GM23248 (cell line): Measurements from ENCODE around the gene CCBE1. TPM values are rescaled to one million over a fixed set of nuclear protein-coding genes. Genes with fewer than 3 reads are reported as not detected.
A peak's percentile ranks its signal among the peaks of the same experiment; 100 is the strongest.

Experiments used
- DNase-seq: peaks from one replicate; pipeline ENCODE4 v3.0.0-alpha.2; 2015
- H2AFZ ChIP-seq: fragments of 200-600 bp; sonication (generic); 2 replicates; pipeline ENCODE4 v1.6.1; 2016; ENCODE audit warnings: antibody characterized with exemption
- H3F3A ChIP-seq: fragments of 200-600 bp; sonication (generic); 2 replicates; pipeline ENCODE4 v1.6.1; 2016; ENCODE audit warnings: mild to moderate bottlenecking, antibody characterized with exemption, mixed run types; ENCODE audit not compliant: insufficient read depth
- H3K27ac ChIP-seq: fragments of 200-600 bp; sonication (generic); 2 replicates; pipeline ENCODE4 v1.5.1; 2016; ENCODE audit warnings: mild to moderate bottlenecking
- H3K27me3 ChIP-seq: fragments of 200-600 bp; sonication (generic); replicated peaks from 2 replicates; pipeline ENCODE4 v1.6.1; 2016; ENCODE audit warnings: mild to moderate bottlenecking; ENCODE audit not compliant: insufficient read depth
- H3K36me3 ChIP-seq: fragments of 200-600 bp; sonication (generic); 2 replicates; pipeline ENCODE4 v1.6.1; 2016; ENCODE audit warnings: low read depth, mild to moderate bottlenecking
- H3K4me1 ChIP-seq: fragments of 200-600 bp; sonication (generic); 2 replicates; pipeline ENCODE4 v1.6.1; 2016; ENCODE audit warnings: mild to moderate bottlenecking; ENCODE audit not compliant: insufficient read depth
- H3K4me2 ChIP-seq: fragments of 200-600 bp; sonication (generic); one replicate; pipeline ENCODE4 v1.6.1; 2016; ENCODE audit warnings: mild to moderate bottlenecking; ENCODE audit not compliant: unreplicated experiment
- H3K4me3 ChIP-seq: fragments of 200-600 bp; sonication (generic); 2 replicates; pipeline ENCODE4 v1.5.1; 2016; ENCODE audit warnings: mild to moderate bottlenecking
- H3K79me2 ChIP-seq: fragments of 200-600 bp; sonication (generic); 2 replicates; pipeline ENCODE4 v1.6.1; 2016; ENCODE audit warnings: mild to moderate bottlenecking; ENCODE audit not compliant: insufficient read depth
- H3K9ac ChIP-seq: fragments of 200-600 bp; sonication (generic); 2 replicates; pipeline ENCODE4 v1.6.1; 2016; ENCODE audit warnings: mild to moderate bottlenecking
- H3K9me2 ChIP-seq: fragments of 200-600 bp; sonication (generic); 2 replicates; pipeline ENCODE4 v1.6.1; 2016; ENCODE audit warnings: mixed run types, mild to moderate bottlenecking, moderate library complexity; ENCODE audit not compliant: insufficient read depth
- H3K9me3 ChIP-seq: fragments of 200-600 bp; sonication (generic); one replicate; pipeline ENCODE4 v1.6.1; 2017; ENCODE audit warnings: low read depth
- H4K20me1 ChIP-seq: fragments of 200-600 bp; sonication (generic); 2 replicates; pipeline ENCODE4 v1.6.0; 2016; ENCODE audit not compliant: insufficient read depth
- EZH2 ChIP-seq: fragments of 200-600 bp; sonication (generic); IDR thresholded peaks from 2 replicates; pipeline ENCODE4 v1.6.1; 2018; ENCODE audit warnings: antibody characterized with exemption, mild to moderate bottlenecking; ENCODE audit not compliant: insufficient read depth, poor library complexity, severe bottlenecking
- EZH2phosphoT487 ChIP-seq: fragments of 200-600 bp; sonication (generic); IDR thresholded peaks from 2 replicates; pipeline ENCODE4 v1.6.1; 2018; ENCODE audit warnings: antibody characterized with exemption, moderate library complexity, mild to moderate bottlenecking, low read depth; ENCODE audit not compliant: insufficient read depth
- WGBS, 2 experiments: methylation state at CpG; one replicate each; pipeline ENCODE4 v1.1.6; 2015 to 2017; ENCODE audit warnings: low lambda C conversion rate in 2 of 2, low coverage in 1 of 2; ENCODE audit errors: missing lambda C conversion rate in 2 of 2; 5-methylcytosine and 5-hydroxymethylcytosine counted together
- in situ Hi-C: fragments of 300-500 bp; cut with MboI; formaldehyde crosslinking; loops from 2 replicates; pipeline ENCODE4 v1.15.0; 2020
- polyA plus RNA-seq: library from polyadenylated mRNA; unstranded; fragments of >200 nt; fragmentation: Nextera tagmentation; extraction: Ambion mirVana; gene quantifications from 2 replicates; pipeline ENCODE4 v1.2.1, GENCODE V29; 2016
- total RNA-seq: library from RNA; depleted of rRNA; stranded (reverse); fragments of >200 nt; shearing (Covaris generic); gene quantifications from 2 replicates; pipeline ENCODE4 v1.2.3, GENCODE V29; 2014

CCBE1 gene
- total and polyA plus RNA-seq, 2 experiments from 2014 or later: 16.6 to 33.6 TPM

DNA sequence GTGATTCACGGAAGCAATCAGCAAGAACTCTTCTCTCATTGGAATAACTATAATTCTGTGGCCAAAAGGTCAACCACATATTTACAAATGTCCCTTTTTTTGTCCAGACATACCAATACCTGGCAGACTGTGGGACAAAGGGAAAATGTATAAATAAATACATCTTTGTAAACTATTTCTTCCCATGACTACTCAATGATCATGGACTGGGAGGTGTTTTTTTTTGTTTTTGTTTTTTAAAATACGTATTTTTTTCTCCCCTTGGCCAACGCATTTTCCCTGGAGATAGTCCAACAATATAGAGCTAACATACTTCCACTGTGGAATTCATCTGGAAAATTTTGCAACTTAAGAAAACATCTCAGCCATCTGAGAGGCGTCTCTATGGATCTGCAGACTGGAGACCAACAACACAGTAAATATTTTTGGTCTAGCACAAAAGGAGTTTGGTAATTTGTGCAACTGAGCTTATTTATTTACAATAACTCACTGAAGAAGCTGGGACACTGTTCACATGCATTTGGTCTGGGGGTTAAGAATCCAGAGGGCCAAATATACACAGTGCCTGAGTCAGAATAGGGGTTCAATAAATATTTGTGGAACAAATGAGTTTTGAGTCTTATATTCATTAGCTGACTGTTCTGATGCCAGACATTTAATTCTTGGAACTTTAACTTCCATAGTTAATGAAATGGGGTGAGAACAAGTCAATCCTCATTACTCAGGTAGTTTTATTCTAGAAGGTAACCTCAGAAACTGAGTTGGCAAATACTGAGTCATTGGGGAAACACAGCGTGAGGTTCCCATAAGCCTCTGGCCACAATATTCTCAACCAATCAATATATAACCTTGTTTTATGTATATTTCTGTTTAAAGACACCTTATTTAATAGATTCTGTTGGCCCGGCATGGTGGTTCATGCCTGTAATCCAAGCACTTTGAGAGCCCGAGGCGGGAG lies 36.2 kb downstream of the CCBE1 start:
- no peak overlapping the region for H3K9ac ChIP-seq
- no peak overlapping the region for H3K27ac ChIP-seq
- H3K36me3 ChIP-seq: no peaks in the 10 kb centered on the region
- WGBS, 2 experiments: 75 to 79% methylated on average over 8 of the region's 8 CpGs
- H4K20me1 ChIP-seq: no peaks in the 10 kb centered on the region
- H3F3A ChIP-seq: 0 out of 2 replicates have a peak, but pooled peaks cover 16% of the 10 kb centered on the region
- no peak overlapping the region for H2AFZ ChIP-seq
- no peak overlapping the region for H3K4me2 ChIP-seq
- H3K4me3 ChIP-seq: no peak overlapping the region
- in situ Hi-C loops: no loop called here
- no peaks in the 10 kb centered on the region for H3K27me3 ChIP-seq
- TF ChIP-seq EZH2 (no peak), EZH2phosphoT487 (no peak)
- peaks cover 18% of the 10 kb centered on the region for H3K79me2 ChIP-seq
- peaks cover 25% of the 10 kb centered on the region for H3K4me1 ChIP-seq
- no peaks in the 10 kb centered on the region for H3K9me2 ChIP-seq
- H3K9me3 ChIP-seq: no peaks in the 10 kb centered on the region
- peak; percentile 49 for DNase-seq

DNA sequence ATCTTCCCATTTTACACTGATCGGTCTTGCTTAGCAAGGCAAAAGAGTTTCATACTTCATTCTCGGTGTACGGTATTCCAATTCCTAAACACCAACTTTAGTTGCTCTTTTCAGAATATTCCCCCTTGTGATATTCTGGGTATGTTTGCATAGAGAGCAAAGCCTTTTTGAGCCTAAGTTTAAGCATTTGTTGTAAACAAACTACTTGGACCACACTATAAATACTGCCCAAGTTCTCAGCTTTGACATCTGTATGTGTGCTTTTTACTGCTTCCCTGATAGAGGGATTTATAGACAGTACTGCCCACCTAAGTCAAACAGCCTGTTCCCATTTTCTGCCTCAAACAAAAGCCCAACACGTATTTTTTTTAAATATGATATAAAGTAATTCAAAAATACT lies 36.9 kb downstream of the CCBE1 start:
- no peaks in the 10 kb centered on the region for H3K9me2 ChIP-seq
- H3K4me2 ChIP-seq: peak overlapping the region; percentile 93
- WGBS, 2 experiments: 47 to 61% methylated on average over 4 of the region's 4 CpGs
- peaks cover 25% of the 10 kb centered on the region for H3K4me1 ChIP-seq
- peak overlapping the region; percentile 75 for H3K4me3 ChIP-seq
- DNase-seq: no peak
- peak overlapping the region; percentile 61; the same call in 1 of the 2 replicates for H3K9ac ChIP-seq
- H3K79me2 ChIP-seq: peaks cover 23% of the 10 kb centered on the region
- no peaks in the 10 kb centered on the region for H3K9me3 ChIP-seq
- 0 out of 2 replicates have a peak, but pooled peaks cover 16% of the 10 kb centered on the region for H3F3A ChIP-seq
- no peak for TF ChIP-seq EZH2phosphoT487
- no peak for TF ChIP-seq EZH2
- in situ Hi-C loops: no loop called here
- H2AFZ ChIP-seq: peak overlapping the region; percentile 72
- no peaks in the 10 kb centered on the region for H3K27me3 ChIP-seq
- no peaks in the 10 kb centered on the region for H4K20me1 ChIP-seq
- peak overlapping the region; percentile 5; the same call in 1 of the 2 replicates for H3K27ac ChIP-seq
- H3K36me3 ChIP-seq: no peaks in the 10 kb centered on the region

DNA sequence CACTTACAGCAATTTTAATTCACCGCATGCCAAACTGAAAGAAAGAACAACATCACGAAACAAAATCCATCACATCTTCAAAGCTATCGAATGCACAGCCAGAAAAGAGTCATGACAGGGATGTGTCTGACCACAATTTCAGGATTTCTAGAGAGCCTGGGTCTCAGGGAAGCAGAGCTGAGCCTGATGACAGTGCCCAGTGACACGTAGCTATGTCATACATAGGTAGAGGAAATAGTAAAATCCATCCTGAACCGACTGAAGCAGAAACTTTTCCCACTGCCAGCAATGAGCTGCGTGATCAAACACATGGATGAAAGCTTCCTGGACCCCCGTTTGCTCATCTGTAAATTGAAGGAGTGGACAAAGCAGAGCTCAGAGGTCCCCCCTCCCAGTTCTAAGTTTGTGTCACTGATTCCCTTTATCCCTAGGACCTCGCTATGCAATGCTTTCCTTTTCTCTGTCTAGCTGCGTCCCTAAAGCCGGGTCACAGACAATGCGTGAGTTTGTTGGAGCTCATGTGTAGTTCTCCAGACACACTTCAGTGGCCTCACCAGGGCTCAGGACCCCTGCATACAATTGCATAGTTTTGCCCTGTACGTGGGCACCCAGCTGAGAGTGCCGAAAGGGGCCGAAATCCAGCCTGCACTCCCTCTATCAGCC lies 37.6 kb downstream of the CCBE1 start:
- no peaks in the 10 kb centered on the region for H4K20me1 ChIP-seq
- no peaks in the 10 kb centered on the region for H3K36me3 ChIP-seq
- peak overlapping the region; percentile 61 for H3K9ac ChIP-seq
- DNase-seq: peak; percentile 74
- H3K4me1 ChIP-seq: peaks cover 25% of the 10 kb centered on the region
- in situ Hi-C loops: no loop called here
- H3K4me2 ChIP-seq: peak overlapping the region; percentile 93
- 0 out of 2 replicates have a peak, but pooled peaks cover 16% of the 10 kb centered on the region for H3F3A ChIP-seq
- peaks cover 26% of the 10 kb centered on the region for H3K79me2 ChIP-seq
- H3K27me3 ChIP-seq: no peaks in the 10 kb centered on the region
- no peaks in the 10 kb centered on the region for H3K9me3 ChIP-seq
- H2AFZ ChIP-seq: peak overlapping the region; percentile 72
- H3K27ac ChIP-seq: peak overlapping the region; percentile 5; the same call in 1 of the 2 replicates
- 8 to 16% methylated on average over 14 of the region's 14 CpGs for WGBS, 2 experiments
- H3K9me2 ChIP-seq: no peaks in the 10 kb centered on the region
- H3K4me3 ChIP-seq: peak overlapping the region; percentile 75
- no peak for TF ChIP-seq EZH2
- no peak for TF ChIP-seq EZH2phosphoT487

DNA sequence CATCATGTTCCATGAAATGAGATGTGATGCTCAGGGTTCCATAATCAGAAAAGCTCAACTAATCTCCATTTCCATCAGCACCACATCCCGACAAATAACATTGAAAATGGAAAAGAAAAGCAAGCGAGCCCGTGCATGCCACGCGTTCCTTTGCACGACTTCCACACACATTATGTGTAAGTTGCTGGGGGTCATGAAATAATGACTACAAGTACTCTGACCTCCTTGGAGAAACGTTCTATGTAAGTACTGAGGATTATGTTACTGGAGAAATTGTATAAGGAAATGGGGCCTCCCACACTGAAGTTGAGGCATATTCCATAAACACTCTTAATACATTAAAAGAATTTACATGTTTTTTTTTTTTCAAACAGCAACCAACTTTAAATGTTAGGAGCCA lies 38.3 kb downstream of the CCBE1 start:
- in situ Hi-C loops: no loop called here
- Histone ChIP-seq H3K9me2 (no peaks in the 10 kb centered on the region), H3K27me3 (no peaks in the 10 kb centered on the region), H3K79me2 (peaks cover 26% of the 10 kb centered on the region), H3K4me1 (peaks cover 25% of the 10 kb centered on the region), H3K4me3 (peak overlapping the region; percentile 75), H4K20me1 (no peaks in the 10 kb centered on the region), H3K36me3 (no peaks in the 10 kb centered on the region), H3K9ac (peak overlapping the region; percentile 61), H3K4me2 (peak overlapping the region; percentile 93), H3K27ac (no peak overlapping the region), H3F3A (0 out of 2 replicates have a peak, but pooled peaks cover 16% of the 10 kb centered on the region), H3K9me3 (no peaks in the 10 kb centered on the region), H2AFZ (peak overlapping the region; percentile 72)
- 76 to 83% methylated on average over 7 of the region's 7 CpGs for WGBS, 2 experiments
- no peak for DNase-seq
- TF ChIP-seq EZH2 (no peak), EZH2phosphoT487 (no peak)
